GM12878 (cell line): ENCODE measurements around the gene HOXC5. TPM values are rescaled to one million over a fixed set of nuclear protein-coding genes. Genes with fewer than 3 reads are reported as not detected.

Source experiments
- ATF7 ChIP-seq: fragments of 450-650 bp; IDR thresholded peaks from 2 replicates; pipeline ENCODE4 v1.6.1; 2016; ENCODE audit warnings: low read depth, mild to moderate bottlenecking
- CBFB ChIP-seq: IDR thresholded peaks from 2 replicates; pipeline ENCODE4 v1.6.1; 2016; ENCODE audit warnings: antibody characterized with exemption, low read depth
- CBX5 ChIP-seq: sonication (generic); IDR thresholded peaks from 2 replicates; pipeline ENCODE4 v1.6.1; 2016; ENCODE audit warnings: low read depth, moderate library complexity, mild to moderate bottlenecking, inconsistent platforms
- CREB1 ChIP-seq: IDR thresholded peaks from 2 replicates; pipeline ENCODE4 v1.6.1; 2012; ENCODE audit warnings: low read depth, mild to moderate bottlenecking, inconsistent platforms
- DPF2 ChIP-seq: fragments of 450-650 bp; IDR thresholded peaks from 2 replicates; pipeline ENCODE4 v1.6.1; 2017; ENCODE audit warnings: mild to moderate bottlenecking
- ETV6 ChIP-seq, 2 experiments: fragments of 450-650 bp in 1 of 2; IDR thresholded peaks in 1 of 2; conservative IDR thresholded peaks in 1 of 2; 2 replicates each; pipeline ENCODE4 v1.6.1; 2014; ENCODE audit warnings: antibody characterized with exemption in 1 of 2, borderline replicate concordance in 1 of 2, low read depth in 1 of 2, mild to moderate bottlenecking in 1 of 2, moderate library complexity in 1 of 2
- GABPA ChIP-seq: IDR thresholded peaks from 2 replicates; pipeline ENCODE4 v1.6.1; 2014; ENCODE audit warnings: antibody characterized with exemption, low read depth, mild to moderate bottlenecking, inconsistent platforms
- IKZF2 ChIP-seq, 2 experiments: fragments of 450-650 bp; IDR thresholded peaks; 2 replicates each; pipeline ENCODE4 v1.6.1; 2017; ENCODE audit warnings: mild to moderate bottlenecking in 2 of 2, moderate library complexity in 2 of 2
- MEF2B ChIP-seq: fragments of 450-650 bp; IDR thresholded peaks from 2 replicates; pipeline ENCODE4 v1.6.1; 2018; ENCODE audit warnings: mild to moderate bottlenecking, moderate library complexity; ENCODE audit not compliant: partially characterized antibody, poor library complexity, severe bottlenecking
- NR2F1 ChIP-seq: fragments of 450-650 bp; conservative IDR thresholded peaks from 2 replicates; pipeline ENCODE4 v1.6.1; 2017; ENCODE audit warnings: mild to moderate bottlenecking
- POLR2A ChIP-seq: IDR thresholded peaks from 2 replicates; pipeline ENCODE4 v1.6.1; 2011; ENCODE audit warnings: low read depth, mild to moderate bottlenecking, low read length
- RELA ChIP-seq: fragments of 450-650 bp; IDR thresholded peaks from 2 replicates; pipeline ENCODE4 v1.8.0; 2014; ENCODE audit warnings: borderline replicate concordance; ENCODE audit not compliant: partially characterized antibody
- SREBF2 ChIP-seq: IDR thresholded peaks from 2 replicates; pipeline ENCODE4 v1.6.1; 2012; ENCODE audit warnings: mild to moderate bottlenecking, low read length
- TARDBP ChIP-seq: IDR thresholded peaks from 2 replicates; pipeline ENCODE4 v1.6.1; 2016; ENCODE audit warnings: borderline replicate concordance
- TBL1XR1 ChIP-seq: IDR thresholded peaks from 2 replicates; pipeline ENCODE4 v1.6.1; 2012; ENCODE audit warnings: low read depth, low read length, improper control_type of control experiment
- polyA plus RNA-seq, 11 experiments: library from polyadenylated mRNA; depleted of rRNA in 4 of 11; unstranded in 6 of 11; stranded (reverse) in 5 of 11; fragments of >200 nt; fragmentation: Nextera tagmentation in 4 of 11; fragmentation: Illumina TruSeq in 1 of 11; extraction: Ambion mirVana in 4 of 11; extraction: Trizol in 1 of 11; gene quantifications; 1 replicate in 1 of 11; 2 replicates in 10 of 11; pipeline versions ENCODE4 v1.2.1 to v1.2.3, GENCODE V29; 2011 to 2016; ENCODE audit warnings: inconsistent platforms in 2 of 11, missing spikeins in 2 of 11, low read depth in 1 of 11
- total RNA-seq, 4 experiments: library from RNA; depleted of rRNA in 3 of 4; stranded (reverse); fragments of >200 nt in 3 of 4; fragmentation: Illumina TruSeq in 1 of 4; extraction: Trizol in 1 of 4; gene quantifications; 2 replicates each; pipeline versions ENCODE4 v1.2.1 to v1.2.3, GENCODE V29; 2013 to 2021
- TF ChIP-seq, protein P1 (sequence below): IDR thresholded peaks from 2 replicates; pipeline ENCODE4 v1.6.1; 2012; ENCODE audit warnings: mild to moderate bottlenecking, low read depth, low read length
- TF ChIP-seq, protein P2 (sequence below): IDR thresholded peaks from 2 replicates; pipeline ENCODE4 v1.6.1; 2012; ENCODE audit warnings: improper control_type of control experiment, low read depth, low read length; ENCODE audit not compliant: insufficient replicate concordance
- TF ChIP-seq, protein P3 (sequence below): fragments of 450-650 bp; IDR thresholded peaks from 2 replicates; pipeline ENCODE4 v1.6.1; 2018; ENCODE audit warnings: borderline replicate concordance, mild to moderate bottlenecking; ENCODE audit not compliant: partially characterized antibody

HOXC5 gene
- total and polyA plus RNA-seq, 10 of the 15 experiments (the other 5 are each of a cell fraction or from before 2014, with no cell fraction given), result 0.11 TPM; not detected in 9

DNA sequence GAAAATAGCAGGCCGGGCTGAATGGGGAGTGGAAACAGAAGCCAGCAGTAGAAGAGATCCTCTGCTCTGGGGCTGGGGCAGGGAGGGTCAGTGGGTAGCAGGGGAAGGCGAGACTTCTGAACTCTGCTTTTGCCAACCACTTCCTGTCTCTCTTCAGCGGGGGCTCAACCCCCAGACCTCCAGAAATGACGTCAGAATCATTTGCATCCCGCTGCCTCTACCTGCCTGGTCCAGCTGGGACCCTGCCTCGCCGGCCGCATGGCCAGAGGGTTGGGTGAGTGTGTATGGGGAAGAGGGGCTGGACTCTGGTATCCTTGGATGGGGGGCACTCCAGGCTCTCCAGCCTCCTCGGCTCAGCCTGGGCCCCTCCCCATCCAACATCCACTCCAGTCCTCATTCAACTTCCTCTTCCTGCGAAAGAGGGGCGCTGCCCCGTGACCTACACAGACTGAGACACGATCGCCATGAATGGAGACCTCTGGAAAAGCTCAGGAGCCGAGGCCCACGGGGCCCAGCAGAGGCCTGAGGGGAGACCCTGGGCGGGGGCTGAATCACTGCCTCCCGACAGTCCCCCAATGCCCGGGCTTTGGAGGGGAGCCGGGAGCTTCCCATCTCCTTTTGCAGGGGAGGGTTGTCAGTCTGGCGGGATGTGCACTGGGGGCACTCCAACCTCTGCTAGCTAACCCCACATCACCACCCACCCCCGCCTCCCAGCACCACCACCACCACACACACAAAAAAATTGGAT lies 20.3 kb downstream of the HOXC5 start (continued):
- peak; percentile 99 for TF ChIP-seq ATF7
- TF ChIP-seq IKZF2 (IDR thresholded peaks at IDR 0.05), result peak; percentile 59 to 62; a peak in 3 of 4 replicates
- TF ChIP-seq SREBF2, result no peak
- no peak; the same call in 1 of the 2 replicates for TF ChIP-seq TBL1XR1
- peak; percentile 83 for TF ChIP-seq NR2F1
- TF ChIP-seq TARDBP, result no peak
- TF ChIP-seq GABPA, result peak; percentile 65
- TF ChIP-seq, protein P1, sequence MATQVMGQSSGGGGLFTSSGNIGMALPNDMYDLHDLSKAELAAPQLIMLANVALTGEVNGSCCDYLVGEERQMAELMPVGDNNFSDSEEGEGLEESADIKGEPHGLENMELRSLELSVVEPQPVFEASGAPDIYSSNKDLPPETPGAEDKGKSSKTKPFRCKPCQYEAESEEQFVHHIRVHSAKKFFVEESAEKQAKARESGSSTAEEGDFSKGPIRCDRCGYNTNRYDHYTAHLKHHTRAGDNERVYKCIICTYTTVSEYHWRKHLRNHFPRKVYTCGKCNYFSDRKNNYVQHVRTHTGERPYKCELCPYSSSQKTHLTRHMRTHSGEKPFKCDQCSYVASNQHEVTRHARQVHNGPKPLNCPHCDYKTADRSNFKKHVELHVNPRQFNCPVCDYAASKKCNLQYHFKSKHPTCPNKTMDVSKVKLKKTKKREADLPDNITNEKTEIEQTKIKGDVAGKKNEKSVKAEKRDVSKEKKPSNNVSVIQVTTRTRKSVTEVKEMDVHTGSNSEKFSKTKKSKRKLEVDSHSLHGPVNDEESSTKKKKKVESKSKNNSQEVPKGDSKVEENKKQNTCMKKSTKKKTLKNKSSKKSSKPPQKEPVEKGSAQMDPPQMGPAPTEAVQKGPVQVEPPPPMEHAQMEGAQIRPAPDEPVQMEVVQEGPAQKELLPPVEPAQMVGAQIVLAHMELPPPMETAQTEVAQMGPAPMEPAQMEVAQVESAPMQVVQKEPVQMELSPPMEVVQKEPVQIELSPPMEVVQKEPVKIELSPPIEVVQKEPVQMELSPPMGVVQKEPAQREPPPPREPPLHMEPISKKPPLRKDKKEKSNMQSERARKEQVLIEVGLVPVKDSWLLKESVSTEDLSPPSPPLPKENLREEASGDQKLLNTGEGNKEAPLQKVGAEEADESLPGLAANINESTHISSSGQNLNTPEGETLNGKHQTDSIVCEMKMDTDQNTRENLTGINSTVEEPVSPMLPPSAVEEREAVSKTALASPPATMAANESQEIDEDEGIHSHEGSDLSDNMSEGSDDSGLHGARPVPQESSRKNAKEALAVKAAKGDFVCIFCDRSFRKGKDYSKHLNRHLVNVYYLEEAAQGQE, result no peak; the same call in 1 of the 2 replicates
- no peak for TF ChIP-seq CBX5
- peak in 1 of 2 experiments; percentile 46; a peak in 1 of 4 replicates for TF ChIP-seq ETV6 (conservative IDR thresholded peaks at IDR 0.05 in 1 of 2, IDR thresholded peaks at IDR 0.05 in 1 of 2; ENCODE audit: borderline replicate concordance in 1 of 2, low read depth in 1 of 2)
- TF ChIP-seq RELA, result no peak
- TF ChIP-seq DPF2, result peak; percentile 69
- TF ChIP-seq, protein P2, sequence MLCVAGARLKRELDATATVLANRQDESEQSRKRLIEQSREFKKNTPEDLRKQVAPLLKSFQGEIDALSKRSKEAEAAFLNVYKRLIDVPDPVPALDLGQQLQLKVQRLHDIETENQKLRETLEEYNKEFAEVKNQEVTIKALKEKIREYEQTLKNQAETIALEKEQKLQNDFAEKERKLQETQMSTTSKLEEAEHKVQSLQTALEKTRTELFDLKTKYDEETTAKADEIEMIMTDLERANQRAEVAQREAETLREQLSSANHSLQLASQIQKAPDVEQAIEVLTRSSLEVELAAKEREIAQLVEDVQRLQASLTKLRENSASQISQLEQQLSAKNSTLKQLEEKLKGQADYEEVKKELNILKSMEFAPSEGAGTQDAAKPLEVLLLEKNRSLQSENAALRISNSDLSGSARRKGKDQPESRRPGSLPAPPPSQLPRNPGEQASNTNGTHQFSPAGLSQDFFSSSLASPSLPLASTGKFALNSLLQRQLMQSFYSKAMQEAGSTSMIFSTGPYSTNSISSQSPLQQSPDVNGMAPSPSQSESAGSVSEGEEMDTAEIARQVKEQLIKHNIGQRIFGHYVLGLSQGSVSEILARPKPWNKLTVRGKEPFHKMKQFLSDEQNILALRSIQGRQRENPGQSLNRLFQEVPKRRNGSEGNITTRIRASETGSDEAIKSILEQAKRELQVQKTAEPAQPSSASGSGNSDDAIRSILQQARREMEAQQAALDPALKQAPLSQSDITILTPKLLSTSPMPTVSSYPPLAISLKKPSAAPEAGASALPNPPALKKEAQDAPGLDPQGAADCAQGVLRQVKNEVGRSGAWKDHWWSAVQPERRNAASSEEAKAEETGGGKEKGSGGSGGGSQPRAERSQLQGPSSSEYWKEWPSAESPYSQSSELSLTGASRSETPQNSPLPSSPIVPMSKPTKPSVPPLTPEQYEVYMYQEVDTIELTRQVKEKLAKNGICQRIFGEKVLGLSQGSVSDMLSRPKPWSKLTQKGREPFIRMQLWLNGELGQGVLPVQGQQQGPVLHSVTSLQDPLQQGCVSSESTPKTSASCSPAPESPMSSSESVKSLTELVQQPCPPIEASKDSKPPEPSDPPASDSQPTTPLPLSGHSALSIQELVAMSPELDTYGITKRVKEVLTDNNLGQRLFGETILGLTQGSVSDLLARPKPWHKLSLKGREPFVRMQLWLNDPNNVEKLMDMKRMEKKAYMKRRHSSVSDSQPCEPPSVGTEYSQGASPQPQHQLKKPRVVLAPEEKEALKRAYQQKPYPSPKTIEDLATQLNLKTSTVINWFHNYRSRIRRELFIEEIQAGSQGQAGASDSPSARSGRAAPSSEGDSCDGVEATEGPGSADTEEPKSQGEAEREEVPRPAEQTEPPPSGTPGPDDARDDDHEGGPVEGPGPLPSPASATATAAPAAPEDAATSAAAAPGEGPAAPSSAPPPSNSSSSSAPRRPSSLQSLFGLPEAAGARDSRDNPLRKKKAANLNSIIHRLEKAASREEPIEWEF, result no peak
- TF ChIP-seq MEF2B, result no peak
- peak; percentile 63 for TF ChIP-seq CBFB
- peak; percentile 85 for TF ChIP-seq POLR2A
- TF ChIP-seq, protein P3, sequence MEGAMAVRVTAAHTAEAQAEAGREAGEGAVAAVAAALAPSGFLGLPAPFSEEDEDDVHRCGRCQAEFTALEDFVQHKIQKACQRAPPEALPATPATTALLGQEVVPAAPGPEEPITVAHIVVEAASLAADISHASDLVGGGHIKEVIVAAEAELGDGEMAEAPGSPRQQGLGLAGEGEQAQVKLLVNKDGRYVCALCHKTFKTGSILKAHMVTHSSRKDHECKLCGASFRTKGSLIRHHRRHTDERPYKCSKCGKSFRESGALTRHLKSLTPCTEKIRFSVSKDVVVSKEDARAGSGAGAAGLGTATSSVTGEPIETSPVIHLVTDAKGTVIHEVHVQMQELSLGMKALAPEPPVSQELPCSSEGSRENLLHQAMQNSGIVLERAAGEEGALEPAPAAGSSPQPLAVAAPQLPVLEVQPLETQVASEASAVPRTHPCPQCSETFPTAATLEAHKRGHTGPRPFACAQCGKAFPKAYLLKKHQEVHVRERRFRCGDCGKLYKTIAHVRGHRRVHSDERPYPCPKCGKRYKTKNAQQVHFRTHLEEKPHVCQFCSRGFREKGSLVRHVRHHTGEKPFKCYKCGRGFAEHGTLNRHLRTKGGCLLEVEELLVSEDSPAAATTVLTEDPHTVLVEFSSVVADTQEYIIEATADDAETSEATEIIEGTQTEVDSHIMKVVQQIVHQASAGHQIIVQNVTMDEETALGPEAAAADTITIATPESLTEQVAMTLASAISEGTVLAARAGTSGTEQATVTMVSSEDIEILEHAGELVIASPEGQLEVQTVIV, result peak; percentile 14
- peak; percentile 78 for TF ChIP-seq CREB1
